Peyer's patch (tissue), 4 donors: ENCODE data around the gene MYBPC3. TPM values are rescaled to one million over a fixed set of nuclear protein-coding genes. Genes with fewer than 3 reads are reported as not detected.

Experiments
- DNase-seq, 3 donors: peaks; one replicate each; pipeline ENCODE4 v3.0.0-alpha.2; 2017 to 2019
- H3K27ac ChIP-seq, 4 donors: fragments of 200-600 bp; sonication (generic); one replicate each; pipeline ENCODE4 v1.5.1; 2016 to 2019
- H3K27me3 ChIP-seq, 2 donors: fragments of 200-600 bp; sonication (generic); one replicate each; pipeline ENCODE4 v1.5.1; 2019
- H3K36me3 ChIP-seq, 3 donors: fragments of 200-600 bp; sonication (generic); one replicate each; pipeline ENCODE4 v1.5.1; 2016 to 2019
- H3K4me1 ChIP-seq, 4 donors: fragments of 200-600 bp; sonication (generic); one replicate each; pipeline ENCODE4 v1.5.1; 2016 to 2019
- H3K4me3 ChIP-seq, 4 donors: fragments of 200-600 bp; sonication (generic); 1 replicate in 3 of 4; 2 replicates in 1 of 4; pipeline ENCODE4 v1.5.1; 2016 to 2019; ENCODE audit warnings: mild to moderate bottlenecking in 1 of 4
- H3K9me3 ChIP-seq, 4 donors: fragments of 200-600 bp; sonication (generic); one replicate each; pipeline ENCODE4 v1.5.1; 2016 to 2019; ENCODE audit warnings: mild to moderate bottlenecking in 1 of 4
- CTCF ChIP-seq, 6 experiments: fragments of 450-650 bp in 4 of 6; fragments of 200-600 bp in 2 of 6; sonication (generic) in 1 of 6; IDR thresholded peaks; one replicate each; pipeline ENCODE4 v1.5.1; 2017 to 2019; ENCODE audit warnings: antibody characterized with exemption in 6 of 6, mild to moderate bottlenecking in 3 of 6, moderate library complexity in 1 of 6
- POLR2A ChIP-seq, 2 donors: fragments of 450-650 bp; IDR thresholded peaks; one replicate each; pipeline ENCODE4 v1.5.1; 2017; ENCODE audit warnings: antibody characterized with exemption in 2 of 2, mild to moderate bottlenecking in 2 of 2, moderate library complexity in 2 of 2
- total RNA-seq, 4 donors: library from RNA; depleted of rRNA; stranded (reverse); fragments of >200 nt; gene quantifications; one replicate each; pipeline ENCODE4 v1.1.0, GENCODE V29; 2016

MYBPC3 gene
- total RNA-seq, 4 donors from 2014 or later, result not detected

- H3K27me3 ChIP-seq, result no peaks in the 10 kb centered on the region
- H3K4me3 ChIP-seq, result no peak overlapping the region
- H3K9me3 ChIP-seq, result no peaks in the 10 kb centered on the region
- TF ChIP-seq POLR2A (IDR thresholded peaks at IDR 0.05), result no peak
- no peak for TF ChIP-seq CTCF (IDR thresholded peaks at IDR 0.05)
- DNase-seq, result no peak
- H3K4me1 ChIP-seq, result no peaks in the 10 kb centered on the region
- H3K36me3 ChIP-seq, result no peaks in the 10 kb centered on the region
- H3K27ac ChIP-seq, result no peak overlapping the region
Measured at GRCh38 chr11:47332791-47333525, 19.5 kb downstream of the MYBPC3 start.

DNA sequence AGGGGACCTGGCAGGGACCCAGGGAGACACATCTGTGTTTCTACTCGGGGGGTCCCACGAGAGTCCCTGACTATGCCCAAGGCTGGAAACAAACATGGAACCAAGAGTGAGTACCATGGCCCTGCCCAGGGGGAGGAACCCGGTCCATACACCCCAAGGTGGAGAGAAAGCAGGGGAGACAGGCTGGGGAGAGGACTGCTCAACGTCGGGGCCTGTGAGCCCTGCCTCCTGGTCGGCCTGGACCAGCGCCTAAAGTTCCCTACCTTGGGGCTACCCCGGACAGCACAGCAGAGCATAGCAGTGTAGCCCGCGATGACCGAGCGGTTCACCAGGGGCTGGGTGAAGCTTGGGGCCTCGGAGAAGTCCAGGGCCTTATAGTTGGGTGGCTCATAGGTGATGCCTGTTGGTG is 20.2 kb downstream of the MYBPC3 start:
- no peak overlapping the region for H3K27ac ChIP-seq
- H3K27me3 ChIP-seq, result no peaks in the 10 kb centered on the region
- DNase-seq, result peak in 1 of 3 donors; percentile 46
- no peaks in the 10 kb centered on the region for H3K36me3 ChIP-seq
- no peak overlapping the region for H3K4me3 ChIP-seq
- H3K4me1 ChIP-seq, result no peaks in the 10 kb centered on the region
- no peaks in the 10 kb centered on the region for H3K9me3 ChIP-seq
- TF ChIP-seq POLR2A (IDR thresholded peaks at IDR 0.05), result no peak
- no peak for TF ChIP-seq CTCF (IDR thresholded peaks at IDR 0.05)

- peak in 1 of 3 donors; percentile 53 for DNase-seq
- TF ChIP-seq CTCF (IDR thresholded peaks at IDR 0.05) (no peak), POLR2A (IDR thresholded peaks at IDR 0.05) (no peak)
- no peak overlapping the region for H3K4me3 ChIP-seq
- no peaks in the 10 kb centered on the region for H3K36me3 ChIP-seq
- no peaks in the 10 kb centered on the region for H3K9me3 ChIP-seq
- H3K27ac ChIP-seq, result peak overlapping the region in 1 of 4 donors; percentile 4
- no peaks in the 10 kb centered on the region for H3K4me1 ChIP-seq
- no peaks in the 10 kb centered on the region for H3K27me3 ChIP-seq
Measured at GRCh38 chr11:47331454-47332302, 20.8 kb downstream of the MYBPC3 start.

GRCh38 chr11:47329987-47330931 is 22.2 kb downstream of the MYBPC3 start:
- no peaks in the 10 kb centered on the region for H3K9me3 ChIP-seq
- TF ChIP-seq CTCF (IDR thresholded peaks at IDR 0.05), result no peak
- no peak for TF ChIP-seq POLR2A (IDR thresholded peaks at IDR 0.05)
- peak overlapping the region in 1 of 4 donors; percentile 12 for H3K27ac ChIP-seq
- H3K27me3 ChIP-seq, result no peaks in the 10 kb centered on the region
- DNase-seq, result no peak
- no peaks in the 10 kb centered on the region for H3K36me3 ChIP-seq
- H3K4me3 ChIP-seq, result no peak overlapping the region
- no peaks in the 10 kb centered on the region for H3K4me1 ChIP-seq

- no peak for TF ChIP-seq CTCF (IDR thresholded peaks at IDR 0.05)
- TF ChIP-seq POLR2A (IDR thresholded peaks at IDR 0.05), result no peak
- Histone ChIP-seq H3K9me3 (no peaks in the 10 kb centered on the region), H3K4me3 (no peak overlapping the region), H3K4me1 (no peaks in the 10 kb centered on the region), H3K27ac (no peak overlapping the region), H3K36me3 (no peaks in the 10 kb centered on the region), H3K27me3 (no peaks in the 10 kb centered on the region)
- DNase-seq, result no peak
Measured at GRCh38 chr11:47329431-47329986, 23.0 kb downstream of the MYBPC3 start.
